HG03575 (cell line): ENCODE measurements around the gene EDRF1.

Experiments
- ATAC-seq: cut with Tn5 transposase; IDR thresholded peaks from one replicate; pipeline ENCODE4 v1.9.1; 2021; ENCODE audit not compliant: unreplicated experiment, insufficient number of reproducible peaks, low FRiP score; ENCODE audit errors: extremely low read depth

Gene EDRF1

DNA sequence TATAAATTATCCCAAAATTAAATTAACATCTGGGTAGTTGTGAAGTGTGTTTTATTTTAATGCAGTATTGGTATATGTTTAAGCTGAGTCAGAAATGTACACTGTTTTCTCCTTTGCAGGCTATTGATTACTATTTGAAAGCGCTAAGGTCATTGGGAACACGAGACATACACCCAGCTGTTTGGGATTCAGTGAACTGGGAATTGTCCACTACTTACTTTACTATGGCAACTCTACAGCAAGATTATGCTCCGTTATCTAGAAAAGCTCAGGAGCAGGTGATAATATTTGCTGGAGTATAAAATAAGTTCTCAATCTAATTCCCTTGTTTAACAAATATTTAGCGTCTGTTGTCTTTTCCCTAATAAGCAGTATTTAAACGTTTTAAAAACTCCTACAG is 27.9 kb downstream of the EDRF1 start:
- no peak for ATAC-seq

DNA sequence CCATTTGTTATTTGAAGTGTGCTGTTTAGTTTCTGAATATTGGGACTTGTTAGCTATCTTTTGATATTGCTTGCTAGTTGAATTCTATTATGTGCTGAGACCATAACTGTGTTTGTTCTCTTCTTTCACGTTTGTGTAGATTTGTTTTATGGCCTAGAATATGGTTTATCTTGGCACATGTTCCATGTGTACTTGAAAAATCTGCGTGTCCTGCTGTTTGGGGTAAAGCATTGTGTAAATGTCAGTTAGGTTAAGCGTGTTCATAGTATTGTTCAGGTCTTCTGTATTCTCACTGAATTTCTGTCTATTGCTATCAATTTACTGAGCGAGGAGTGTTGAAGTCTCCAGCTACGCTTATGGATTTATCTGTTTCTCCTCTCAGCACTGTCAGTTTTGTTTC is 36.7 kb downstream of the EDRF1 start:
- ATAC-seq: no peak

DNA sequence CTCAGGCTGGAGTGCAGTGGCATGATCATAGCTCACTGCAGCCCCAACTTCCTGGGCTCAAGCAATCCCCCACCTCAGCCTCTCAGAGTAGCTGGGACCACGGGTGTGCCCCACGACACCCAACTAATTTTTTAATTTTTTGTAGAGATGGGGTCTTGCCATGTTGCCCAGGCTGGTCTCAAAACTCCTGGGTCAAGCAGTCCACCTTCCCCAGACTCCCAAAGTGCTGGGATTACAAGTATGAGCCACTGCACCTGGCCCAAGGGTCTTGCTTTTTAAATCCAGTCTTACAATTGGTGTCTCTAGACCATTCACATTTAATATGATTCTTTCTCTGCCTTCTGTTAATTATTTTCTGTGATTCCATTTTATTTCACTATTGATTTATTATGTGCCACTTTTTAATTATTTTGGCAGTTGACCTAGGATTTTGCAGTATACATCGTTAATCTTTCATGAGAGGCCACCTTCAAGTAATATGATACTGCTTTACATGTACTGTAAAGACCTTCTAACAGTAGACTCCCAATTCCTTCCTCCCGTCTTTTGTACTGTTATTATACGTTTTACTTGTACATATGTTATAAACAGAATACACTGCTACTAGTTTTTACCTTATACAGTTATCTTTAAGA is 37.5 kb downstream of the EDRF1 start:
- ATAC-seq: no peak

DNA sequence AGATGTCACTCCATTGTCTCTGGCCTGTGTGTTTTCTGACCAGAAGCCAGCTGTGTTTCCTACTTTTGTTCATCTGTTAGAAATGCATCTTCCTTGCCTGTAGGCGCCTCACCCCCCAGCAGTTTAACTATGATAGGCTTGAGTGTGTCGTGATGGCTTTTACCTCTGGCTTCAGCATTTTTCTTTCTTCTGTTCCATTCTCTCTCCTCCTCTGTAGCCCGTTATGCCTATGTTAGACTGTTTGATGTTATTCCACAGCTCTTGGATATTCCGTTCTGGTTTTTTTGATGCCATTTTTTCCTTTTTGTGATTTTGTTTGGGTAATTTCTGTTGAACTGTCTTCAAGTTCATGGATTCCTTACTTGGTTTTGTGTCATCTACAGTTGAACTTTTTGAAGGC is 38.2 kb downstream of the EDRF1 start:
- ATAC-seq: no peak

DNA sequence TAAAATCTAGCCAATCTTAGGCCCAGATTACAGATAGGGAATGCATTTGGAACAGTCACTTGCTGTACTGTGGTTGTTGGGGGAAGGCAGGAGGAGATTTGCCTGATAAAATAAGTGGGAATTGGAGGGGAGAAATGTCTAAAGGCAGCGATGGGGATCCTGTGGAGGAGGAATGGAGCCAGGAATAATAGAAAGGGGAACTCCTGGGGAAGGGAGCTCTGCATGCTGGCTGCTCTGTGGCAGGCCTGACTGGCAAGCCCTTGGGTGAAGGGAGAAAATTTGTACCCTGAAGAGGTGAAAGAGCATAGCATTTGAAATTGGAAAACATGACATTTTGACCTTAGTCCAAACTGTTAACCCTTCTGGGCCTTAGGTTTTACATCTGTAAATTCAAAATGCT is 42.5 kb downstream of the EDRF1 start:
- ATAC-seq: no peak

DNA sequence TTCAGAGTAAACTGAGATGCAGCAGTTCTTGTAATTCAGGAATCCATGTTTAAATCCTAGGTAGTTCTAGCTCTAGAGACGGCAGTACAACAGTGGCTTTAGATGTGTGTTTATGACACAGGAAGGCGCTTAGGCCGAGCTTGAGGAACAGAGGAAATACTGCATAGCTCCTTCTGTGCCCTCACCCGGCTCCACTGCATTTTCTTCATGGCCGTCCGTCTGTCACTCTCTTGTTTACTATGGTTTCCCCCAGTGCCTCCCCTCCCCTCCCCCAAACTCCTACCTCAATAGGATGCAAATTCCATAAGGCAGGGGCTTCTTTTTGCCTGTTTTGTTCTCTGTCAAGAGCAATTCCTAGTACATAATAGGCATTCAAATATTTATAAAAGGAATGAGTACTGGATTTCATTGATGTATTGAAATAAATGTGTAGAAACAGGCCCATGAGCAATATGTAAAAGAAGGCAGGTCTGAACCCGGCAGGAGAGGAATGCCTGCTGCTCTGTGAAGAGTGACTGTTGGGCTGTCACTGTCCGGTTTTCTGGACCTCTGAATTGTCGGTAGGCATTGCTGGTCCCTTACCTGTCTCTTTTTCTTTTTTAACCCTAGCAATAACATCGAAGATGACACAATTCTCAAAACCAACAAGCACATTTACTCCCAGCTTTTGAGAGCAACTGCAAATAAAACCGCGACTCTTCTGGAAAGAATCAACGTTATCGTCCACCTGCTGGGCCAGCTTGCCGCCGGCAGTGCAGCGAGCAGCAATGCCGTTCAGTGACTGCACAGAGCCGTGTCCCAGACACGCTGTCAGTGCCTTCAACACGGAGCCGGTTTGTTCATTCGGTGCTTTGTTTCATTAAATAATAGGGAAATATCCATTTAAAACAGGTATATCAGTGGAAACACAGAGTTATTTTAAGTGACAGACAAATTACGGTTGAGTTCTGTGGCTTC is 43.5 kb downstream of the EDRF1 start:
- no peak for ATAC-seq

DNA sequence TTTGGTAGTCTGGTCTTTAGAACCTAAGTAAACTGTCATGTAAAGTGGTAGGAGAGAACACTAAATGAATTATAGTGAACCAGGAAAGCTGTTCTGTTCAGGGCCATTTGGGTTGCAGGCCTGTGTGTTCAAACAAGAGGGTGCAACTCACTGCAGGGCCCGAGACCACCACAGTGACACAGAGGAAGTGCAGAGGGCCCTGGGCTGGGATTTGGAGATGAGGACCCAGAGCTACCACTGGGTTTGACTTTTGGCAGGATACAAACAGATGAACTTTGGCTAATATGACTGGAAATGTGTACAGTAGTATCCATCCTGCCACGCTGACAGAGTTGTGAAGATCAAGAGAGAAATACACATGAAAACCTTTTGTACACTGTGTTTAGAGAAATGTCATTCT is 46.3 kb downstream of the EDRF1 start:
- no peak for ATAC-seq

DNA sequence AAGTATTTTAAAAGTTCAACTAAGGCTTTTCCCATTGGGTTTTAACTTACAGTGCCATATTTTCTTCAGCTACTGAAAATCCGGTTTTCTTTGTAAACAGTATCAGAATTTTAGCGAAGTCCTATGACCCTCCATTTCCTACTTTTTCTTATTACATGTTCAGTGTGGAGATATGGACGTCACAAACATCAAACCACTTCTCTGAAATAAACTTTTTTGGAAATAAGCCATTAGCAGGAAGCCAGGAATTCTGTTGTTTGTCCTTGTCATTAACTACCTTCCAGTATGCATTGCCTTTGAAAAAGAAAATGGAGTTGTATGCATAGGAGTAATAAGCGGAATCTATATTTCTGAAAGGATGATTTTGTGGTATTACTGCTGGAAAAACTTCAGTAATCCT is 47.0 kb downstream of the EDRF1 start:
- no peak for ATAC-seq

DNA sequence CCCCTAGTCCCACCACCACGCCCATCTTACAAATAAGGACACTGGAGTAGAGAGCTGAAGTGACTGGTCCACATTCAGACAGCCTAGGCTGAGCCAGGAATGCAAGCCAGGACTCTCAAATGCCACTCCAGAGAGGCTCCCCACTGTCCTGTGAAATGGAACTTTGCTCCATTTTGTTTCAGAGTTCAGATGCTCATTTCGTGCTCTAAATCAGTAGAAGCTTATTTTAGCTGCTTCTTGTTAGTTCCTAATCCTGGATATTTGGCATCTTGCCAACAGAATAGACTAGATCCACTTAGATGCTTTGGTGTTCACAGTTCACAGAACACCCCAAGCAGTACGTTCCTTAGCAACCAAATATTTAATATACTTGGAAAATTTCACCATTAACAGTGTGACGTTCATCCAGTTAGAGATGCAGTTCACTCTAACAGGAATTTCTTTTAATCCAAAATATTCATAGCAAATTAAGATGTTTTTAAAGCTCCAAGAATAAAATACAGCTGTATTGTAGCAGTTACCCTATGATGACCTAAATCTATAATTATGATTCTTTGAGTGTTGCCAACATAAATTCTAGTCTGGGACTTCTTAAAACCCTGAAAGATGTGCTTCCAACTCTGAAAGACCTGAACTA is 48.8 kb downstream of the EDRF1 start:
- ATAC-seq: no peak

DNA sequence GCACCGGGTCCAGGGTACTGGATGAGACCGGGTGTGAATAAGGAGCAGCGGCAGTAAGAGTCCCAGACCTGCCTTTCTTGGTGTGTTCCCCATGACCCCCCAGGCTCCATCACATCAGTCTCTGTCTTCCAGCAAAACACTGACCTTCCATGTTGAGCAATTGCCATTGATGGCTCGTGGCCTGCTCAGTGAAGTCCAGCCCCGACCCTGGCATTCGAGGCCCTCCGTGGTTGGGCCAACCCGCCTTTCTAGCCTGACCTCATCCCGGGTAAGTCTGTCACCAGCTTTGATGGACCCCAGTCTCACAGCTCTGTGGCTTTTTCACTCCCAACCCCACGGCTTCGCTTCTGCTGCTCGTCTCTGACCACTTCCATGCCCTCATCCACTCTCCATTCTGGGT is 49.7 kb downstream of the EDRF1 start:
- ATAC-seq: no peak

DNA sequence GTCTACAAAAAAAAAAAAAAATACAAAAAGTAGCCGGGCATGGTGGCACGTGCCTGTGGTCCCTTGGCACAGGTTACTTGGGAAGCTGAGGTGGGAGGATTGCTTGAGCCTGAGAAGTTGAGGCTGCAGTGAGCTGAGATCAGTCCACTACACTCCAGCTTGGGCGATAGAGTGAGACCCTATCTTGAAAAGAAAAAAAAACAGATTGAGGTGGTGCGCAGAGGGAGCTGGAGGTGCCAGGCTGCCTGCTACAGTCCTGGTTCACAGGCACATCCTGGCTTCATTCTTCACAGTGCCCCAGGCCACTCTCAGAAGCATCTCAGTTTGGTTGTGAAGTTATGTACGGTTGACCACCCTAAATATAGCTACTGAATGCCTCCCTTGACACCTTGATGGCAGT is 51.3 kb downstream of the EDRF1 start:
- no peak for ATAC-seq

DNA sequence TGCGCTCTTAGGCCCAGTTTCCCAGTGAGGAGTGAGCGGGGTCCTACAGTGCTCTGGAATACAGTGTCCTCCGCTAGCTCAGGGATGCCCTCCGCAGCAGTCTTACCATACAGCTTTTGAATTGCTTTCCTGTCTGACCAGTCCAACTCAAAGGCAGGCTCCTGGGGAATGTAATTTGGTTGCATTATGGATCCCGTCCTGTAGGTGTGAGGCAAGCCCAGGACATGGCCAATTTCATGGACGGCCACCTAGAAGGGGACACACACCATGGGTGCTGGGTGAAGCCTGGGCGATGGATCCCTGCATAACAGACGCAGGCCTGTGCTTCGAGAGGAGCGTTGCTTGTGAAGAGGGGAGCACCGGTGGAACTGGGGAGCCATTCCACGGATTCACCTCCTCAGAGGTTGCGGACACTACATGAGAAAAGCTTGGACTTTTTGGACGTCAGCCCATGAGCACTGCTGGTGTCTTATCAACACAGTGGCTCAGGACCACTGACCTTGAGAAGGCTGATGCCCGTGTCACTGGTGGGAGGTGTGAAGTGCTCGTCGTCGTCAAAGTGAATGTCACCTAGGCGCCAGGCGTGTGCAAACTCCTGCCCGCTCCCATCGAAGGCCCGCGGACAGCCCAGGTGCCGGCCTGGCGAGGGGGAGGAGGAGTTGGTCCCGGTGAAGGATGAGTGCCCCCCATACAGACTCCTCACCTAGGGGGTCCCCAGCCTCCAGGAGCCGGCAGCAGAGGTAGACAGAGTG is 52.8 kb downstream of the EDRF1 start:
- no peak for ATAC-seq

DNA sequence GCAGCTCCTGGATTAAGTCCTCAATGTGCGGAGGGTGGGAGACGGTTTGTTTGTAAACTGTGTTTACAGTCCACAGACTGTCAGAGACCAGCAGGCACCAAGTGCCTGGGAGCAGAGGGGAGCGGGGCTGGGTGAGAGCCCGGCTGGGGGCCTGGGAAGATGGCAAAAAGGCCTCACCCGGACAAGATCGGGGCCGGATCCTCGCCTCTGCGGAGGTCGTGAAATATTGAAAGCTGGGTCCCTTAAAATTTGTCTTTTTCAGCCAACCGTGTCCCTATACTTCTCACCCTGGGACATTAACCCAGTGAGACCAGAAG is 53.3 kb downstream of the EDRF1 start:
- no peak for ATAC-seq

DNA sequence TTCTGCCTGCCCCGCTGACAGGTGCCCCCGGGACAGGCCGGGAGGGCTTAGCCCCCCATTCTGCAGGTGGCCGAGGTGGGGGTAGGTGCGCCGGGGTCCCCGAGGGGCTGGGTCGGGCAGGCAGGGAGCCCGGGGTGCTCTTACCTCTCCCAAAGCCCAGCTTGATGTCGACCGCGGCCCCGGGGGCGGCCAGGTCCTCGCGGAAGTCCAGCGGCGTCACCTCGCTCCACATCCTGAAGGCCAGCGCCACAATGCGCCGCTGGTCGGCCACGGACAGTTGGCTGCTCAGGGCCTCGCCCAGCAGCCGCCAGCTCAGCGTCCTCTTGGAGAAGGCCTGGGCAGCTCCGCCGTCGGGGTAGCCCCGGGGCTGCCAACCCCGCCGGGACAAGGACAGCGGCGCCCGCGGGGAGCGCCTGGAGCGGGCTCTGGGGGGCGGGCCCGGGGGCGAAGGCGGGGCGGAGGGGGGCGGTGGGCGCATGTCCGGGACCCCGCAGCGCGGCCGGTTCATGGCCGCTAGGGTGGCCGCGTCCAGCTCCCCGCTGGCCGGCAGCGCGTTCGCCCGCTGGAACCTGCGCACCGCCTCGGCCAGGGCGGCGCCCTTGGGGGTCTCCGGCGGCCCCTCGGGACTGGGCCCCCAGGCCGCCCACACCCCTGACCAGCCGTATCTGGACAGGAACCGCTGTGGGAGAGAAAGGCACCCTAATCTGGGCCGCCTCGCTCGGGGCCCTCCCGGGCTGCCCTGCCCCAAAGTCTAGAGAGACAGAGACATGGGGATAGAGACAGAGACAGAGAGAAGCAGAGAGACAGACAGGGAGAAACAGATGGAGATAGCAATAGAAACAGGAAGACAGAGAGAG is 54.4 kb downstream of the EDRF1 start:
- ATAC-seq: no peak

DNA sequence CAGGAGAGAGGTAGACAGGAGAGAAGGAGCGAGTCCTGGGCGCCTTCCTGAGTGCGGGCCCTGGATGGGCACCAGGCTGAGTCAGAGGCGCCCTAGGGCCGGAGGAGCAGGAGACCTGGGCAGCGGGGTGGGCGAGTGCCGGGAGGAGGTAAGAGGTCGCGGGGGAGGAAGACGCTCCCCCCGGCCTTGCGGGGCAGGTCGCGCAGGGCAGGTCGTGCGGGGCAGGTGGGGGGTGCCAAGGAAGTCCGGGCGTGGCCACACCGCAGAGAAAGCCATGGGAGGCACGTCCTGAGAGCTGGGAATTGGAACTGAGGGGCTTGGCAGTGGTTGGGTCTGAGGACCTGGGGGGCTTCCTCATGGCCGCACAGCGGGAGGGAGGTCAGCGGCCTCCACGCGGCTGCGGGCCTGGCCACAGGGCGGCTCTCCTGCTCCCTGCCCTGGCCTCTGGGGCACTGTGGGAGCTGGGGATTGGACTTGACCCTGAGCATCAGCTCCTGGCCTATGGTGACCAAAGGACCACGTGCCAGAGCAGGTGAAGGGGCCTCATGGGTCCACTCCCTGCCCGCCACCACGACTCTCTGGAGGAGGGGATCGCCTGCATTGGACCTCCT is 55.2 kb downstream of the EDRF1 start:
- no peak for ATAC-seq

DNA sequence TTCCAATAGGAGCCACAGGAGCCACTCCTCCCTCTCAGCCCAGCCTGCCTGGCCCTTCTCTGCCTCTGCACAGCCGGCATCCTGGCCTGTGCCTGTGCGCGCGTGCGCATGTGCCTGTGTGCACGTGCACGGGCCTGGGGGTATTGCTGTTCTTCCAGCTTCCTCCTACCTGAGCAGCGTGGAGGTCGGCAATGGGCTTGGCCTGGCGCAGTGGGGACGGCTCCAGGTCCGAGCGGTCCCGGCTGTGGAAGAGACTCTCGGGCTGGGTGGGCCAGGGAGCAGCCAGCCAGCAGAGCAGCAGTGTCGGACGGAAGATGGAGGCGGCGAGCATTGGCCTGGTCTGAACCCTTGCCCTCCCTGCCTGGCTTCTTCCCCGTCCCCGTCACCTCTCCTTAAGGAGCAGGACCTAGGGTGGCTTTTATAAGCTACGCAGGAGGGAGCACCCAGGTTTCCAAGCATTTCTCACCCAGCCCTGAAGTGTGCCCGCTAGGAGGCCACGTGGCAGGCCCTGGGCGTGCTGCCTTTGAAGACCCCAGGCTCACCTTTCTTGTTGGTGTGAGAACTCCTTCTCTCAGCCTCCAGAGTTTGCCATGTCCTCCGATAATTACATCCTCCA is 56.1 kb downstream of the EDRF1 start, which contains the start of gene MMP21:
MMP21 (minus strand) TSS at position 331 of the 616 bp plus-strand sequence; CDS start at position 331, 0 bp downstream.
- no peak for ATAC-seq

DNA sequence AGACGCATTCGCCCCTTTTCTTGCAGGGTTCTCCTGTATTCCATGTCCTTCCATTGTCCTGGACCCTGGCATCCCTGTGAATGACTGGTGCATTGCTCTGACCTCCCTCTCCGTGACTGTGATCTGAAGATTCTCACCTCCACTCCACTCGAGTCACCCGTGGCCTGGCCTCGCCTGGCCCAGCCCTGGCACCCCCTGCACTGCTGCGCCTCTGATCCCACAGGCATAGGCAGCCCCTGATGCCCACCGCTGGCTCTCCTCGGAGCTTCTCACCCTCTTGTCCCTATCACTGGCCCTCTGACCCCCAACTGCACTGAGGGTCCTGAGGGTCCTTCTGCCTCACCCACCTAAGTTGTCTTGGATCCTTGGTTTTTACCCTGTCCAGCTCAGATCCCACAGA is 58.3 kb downstream of the EDRF1 start:
- ATAC-seq: no peak

DNA sequence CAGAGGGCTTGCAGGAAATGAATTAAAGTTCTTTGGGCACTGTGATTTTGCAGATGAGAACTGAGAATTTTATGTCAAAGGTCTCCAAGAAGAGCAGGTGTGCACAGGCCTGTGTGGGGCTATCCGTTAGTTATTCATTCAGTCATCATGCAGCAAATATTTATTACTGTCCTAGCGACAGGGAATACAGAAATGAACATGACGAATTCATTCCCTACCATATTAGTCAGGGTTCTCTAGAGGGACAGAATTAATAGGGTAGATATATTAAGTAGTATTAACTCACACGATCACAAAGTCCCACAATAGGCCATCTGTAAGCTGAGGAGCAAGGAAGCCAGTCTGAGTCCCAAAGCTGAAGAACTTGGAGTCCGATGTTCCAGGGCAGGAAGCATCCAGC is 59.0 kb downstream of the EDRF1 start:
- ATAC-seq: no peak
